NOMO-1 treated with DMSO at 0.1 percent for 48 hours (cell line): ENCODE measurements around the gene EIF4G1.
A peak's percentile ranks its signal among the peaks of the same experiment; 100 is the strongest.

ENCODE experiments used
- DNase-seq: peaks from one replicate; lab custom pipeline; 2025; ENCODE audit not compliant: unreplicated experiment; lab: John Stamatoyannopoulos, UW

The EIF4G1 gene

DNA sequence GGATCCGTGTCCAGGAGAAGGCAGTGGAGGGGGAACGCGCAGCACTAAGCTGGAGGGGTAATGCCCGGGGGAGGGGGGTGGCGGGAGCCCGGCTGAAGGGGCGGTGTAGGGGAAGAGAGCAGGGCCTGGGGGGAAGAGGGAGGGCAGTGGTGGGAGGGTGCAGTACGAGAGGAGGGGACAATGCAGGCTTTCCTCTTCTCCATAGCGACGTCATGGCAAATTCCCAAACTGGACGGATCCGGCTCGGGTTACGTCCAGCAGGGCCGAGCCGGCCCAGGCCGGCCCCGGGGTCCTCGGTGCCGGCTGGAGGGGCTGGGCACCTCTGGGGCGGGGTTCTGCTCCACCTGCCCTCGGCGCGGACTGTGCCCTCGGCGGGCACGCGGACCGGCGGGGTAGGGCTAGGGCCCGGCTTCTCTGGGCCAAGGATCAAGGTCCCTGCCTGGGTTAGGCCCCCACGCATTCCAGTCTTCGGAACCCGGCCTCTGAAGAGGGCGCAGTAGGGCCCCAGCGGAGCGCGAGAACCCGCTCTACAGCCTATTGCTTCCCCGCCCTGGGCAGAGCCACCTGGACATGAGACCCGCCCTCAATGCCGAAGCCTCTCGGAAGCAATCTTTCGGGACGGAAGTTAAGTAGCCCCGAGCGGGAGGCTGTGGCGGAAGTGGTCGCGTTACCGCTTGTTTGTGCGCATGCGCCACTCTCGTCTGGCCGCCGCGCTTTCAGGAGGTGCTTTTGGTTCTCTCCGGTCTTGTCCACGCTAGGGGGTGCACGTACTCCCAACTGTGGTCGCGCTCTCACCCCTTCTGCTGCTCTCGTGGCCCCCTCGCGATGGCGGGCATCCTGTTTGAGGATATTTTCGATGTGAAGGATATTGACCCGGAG is 48.5 kb downstream of the EIF4G1 start:
- peak; percentile 100 for DNase-seq

DNA sequence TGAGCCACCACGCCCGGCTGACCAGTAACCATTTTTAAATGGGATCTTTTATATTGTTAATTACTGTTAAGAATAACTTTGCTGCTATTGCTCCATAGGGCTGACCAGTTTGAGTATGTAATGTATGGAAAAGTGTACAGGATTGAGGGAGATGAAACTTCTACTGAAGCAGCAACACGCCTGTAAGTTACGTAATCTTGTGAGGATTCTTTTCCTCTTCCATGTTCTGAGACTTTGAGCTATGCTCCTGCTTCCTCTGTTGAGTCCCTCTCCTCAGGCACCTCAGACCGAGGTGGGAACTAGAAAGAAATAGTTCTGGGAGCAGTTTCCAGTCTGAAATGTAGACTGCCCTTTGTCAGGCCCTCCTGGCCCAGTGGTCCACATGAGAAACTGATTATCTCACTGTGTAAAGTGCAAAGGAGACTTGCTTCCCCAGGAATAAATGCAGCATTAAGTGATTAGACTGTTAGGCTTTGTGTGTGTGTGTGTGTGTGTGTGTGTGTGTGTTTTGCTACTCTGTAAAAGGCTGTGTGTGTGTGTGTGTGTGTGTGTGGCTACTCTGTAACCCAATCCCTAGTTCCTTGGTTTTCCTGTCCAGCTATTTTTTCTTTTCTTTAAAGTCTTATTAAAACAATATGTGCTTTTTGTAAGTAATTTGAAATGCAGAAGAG is 52.3 kb downstream of the EIF4G1 start:
- DNase-seq = no peak

DNA sequence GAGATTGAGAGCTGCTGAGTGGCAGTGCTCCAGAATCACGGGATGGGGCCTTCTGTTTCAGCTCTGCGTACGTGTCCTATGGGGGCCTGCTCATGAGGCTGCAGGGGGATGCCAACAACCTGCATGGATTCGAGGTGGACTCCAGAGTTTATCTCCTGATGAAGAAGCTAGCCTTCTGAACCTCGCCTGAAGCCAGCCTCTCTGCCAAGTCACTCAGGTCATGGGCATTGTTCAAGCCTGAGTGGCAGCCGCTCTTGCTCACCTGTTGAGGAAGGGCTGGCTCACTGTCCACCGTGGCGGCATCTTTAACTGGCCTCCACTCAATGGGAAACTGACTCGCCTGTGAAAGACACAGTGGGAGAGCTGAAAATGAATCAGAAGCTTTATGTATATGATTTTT is 53.7 kb downstream of the EIF4G1 start:
- DNase-seq = no peak

DNA sequence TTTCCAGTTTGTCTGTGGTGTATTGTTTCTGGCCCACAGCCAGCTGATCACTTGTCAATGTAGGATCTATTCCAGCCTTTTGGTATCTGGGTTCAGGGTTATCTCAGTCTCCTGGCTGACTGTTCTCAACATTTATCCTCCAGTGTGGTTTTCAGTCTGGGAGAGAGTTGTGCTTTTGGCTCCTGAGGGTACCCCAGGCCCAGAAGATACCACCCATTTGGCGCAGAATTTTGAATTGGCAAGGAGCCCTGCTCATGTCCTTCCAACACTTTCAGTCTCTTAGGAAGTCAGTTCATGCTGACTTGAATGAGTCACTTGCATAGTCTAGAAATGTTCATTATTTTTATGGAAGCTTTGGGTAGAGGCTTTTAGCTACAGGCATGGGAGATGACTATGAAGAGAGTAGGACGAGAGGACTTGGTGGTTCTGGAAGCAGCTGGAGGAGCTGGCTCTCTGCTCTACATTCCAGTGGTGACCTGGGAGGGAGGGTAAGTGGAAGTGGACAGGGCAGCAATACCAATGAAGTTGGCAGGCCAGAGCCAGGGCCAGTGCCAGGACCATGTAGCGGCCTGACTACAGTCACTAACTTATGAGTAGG is 54.3 kb downstream of the EIF4G1 start:
- no peak for DNase-seq

DNA sequence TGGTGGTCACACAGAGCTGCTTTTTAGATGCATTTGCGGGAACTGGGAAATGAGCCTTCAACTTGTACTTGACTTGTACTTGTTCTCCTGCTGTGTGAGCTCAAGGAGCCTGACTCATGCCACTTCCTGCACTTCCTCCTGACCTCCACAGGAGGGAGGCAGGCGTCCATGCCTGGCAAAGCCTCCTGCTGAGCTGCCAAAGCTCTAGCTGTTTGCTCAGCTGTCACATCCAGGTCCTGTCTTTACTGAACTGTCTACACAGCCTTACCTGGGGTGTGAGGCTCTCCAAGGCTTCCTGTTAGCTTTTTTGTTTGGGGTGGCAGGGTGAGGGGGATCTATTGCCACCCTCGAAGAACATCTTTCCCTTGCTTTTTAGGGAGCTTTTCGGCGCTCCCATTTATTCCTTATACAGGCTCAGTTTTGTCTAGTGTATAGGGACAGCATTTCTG is 57.2 kb downstream of the EIF4G1 start:
- peak; percentile 89 for DNase-seq

DNA sequence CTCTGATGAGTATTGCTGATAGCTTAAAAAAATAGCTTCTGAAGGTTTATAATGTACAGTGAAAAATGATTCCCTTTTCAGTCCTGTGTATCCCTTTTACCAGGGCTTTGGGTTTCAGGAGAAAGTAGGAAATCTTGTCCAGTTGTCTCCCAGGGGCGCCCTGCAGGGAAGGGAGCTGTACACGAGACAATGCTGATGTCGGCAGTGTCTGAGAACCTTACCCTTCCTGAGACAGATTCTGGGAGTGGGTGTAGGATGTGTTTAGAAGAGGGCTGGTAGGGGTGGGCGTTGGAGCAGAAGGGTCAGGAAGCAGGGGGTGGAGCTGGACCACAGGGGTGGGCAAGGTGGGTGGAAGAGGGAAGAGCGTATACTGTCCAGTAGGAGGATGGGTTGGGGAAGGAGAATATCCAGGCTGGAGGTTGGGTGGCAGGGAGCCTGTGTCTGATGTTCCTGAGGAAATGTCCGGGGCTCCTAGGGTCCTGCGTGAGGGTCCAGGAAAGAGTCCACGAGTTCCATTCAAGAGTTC is 58.0 kb downstream of the EIF4G1 start:
- no peak for DNase-seq

DNA sequence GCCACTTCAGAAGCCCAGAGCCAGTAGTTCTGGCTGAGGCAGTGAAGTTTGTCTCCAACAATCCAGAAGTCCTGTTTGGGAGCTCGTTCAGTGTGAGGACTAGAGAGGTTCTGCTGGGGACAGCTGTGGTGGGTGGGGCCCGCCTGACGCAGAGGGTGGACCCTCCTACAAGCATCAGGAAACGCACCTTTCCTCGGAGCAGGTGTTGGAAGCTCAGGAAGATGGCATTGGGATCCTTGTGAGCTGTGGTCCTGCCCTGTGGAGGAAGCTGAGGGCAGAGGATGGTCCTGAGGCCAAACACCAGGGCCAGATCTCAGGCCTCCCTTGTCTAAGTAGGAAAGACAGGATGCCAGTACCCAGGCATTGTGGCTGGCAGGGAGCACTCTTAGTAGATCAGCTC is 58.5 kb downstream of the EIF4G1 start:
- no peak for DNase-seq

DNA sequence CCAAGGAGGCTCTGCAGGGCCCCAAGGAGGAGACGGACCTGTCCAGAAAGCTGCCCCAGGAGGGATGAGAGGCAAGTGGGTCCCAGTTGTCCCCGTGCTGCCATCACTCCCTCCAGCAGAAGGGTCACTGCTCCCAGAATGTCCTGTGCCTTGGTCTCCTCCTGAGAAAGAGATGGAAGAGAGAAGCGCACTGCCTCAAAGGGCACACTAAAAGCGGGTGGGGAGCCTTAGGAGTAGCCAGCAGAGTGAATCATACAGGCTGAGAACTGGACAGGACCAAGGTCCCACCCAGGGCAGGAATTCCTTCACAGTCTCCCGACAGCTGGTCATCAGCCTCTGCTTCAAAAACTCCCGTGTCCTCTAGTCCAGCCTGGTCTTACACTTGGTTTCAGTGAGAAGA is 59.0 kb downstream of the EIF4G1 start:
- no peak for DNase-seq

DNA sequence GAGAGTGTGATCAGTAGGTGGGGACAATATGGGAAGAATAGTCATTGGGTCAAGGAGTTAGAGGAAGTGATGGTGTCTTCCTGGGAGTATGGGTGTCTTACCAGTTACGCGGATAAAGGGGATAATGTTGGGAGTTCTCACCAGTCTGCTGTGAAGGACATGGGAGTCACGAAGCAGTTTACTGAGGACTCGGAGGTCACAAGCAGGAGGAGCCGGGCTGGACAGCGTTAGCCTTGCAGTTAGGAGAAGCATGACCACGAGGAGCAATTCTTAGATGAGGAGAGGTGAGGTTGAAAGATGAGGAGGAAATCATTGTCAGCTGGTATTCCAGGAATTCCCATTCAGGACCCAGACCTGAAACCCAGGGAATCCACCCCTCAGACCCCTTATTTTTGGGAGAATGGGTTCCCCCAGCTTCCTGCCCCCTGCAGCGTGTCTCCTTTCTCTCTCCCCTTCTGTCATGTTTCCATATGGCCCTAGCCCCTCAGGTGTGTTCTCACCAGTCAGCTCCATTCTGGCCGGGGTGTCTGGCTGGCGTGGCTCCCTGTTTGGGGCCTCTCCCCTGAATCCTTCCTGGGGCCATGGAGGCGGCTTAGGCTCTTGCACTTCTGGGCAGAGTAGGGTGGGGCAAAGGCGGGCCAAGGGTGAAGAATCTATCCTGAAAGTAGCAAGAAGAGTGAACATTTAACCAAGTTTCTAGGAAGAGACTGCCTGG is 61.5 kb downstream of the EIF4G1 start:
- DNase-seq = no peak

DNA sequence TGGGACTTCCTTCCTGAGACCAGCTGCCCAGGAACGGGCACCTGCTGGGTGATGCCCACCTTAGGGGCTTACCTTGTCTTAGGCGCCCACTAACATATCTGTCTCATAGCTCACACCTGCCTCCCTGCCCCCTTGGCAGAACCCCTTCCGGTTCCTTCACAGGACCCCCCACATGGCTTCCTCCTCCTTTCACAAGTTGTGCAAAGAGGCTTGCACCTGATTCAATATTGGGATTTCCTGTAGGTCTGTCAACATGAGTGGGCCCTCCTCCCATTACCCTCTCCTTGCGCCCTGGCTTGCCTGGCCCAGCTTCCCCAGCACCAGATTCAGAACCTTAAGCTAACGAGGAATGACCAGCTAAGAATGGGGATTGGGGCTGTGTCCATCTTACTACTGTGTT is 63.0 kb downstream of the EIF4G1 start:
- no peak for DNase-seq

DNA sequence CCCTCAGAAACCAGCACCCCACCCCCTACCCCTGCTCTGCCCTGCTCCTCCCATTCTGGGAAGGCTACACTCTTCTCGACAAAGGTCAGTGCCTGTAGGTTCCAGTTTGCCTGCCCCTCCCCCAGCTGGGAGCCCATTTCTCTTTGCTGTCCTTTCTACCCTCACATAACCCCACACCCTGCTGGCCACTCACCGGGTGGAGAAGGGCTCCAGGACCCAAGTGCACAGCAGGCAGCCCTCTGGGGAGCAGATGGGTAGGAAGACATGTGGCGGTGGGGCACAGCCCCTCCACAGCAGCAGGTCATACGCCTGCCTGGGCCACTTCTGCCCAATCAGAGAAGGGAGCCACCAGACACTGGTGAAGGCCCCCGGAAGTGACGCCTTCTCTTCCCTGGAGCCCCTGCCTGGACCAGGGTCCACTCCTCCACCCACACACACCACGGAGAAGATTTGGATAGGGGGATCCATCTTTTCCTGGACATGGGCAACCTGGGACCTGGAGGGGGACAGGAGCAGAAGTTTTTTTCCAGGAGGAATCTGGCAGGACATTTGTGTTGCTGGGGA is 63.6 kb downstream of the EIF4G1 start, which contains the start of gene THPO:
TSS of gene THPO (minus strand) at position 326 of the 564 bp plus-strand sequence. CDS start 1,948 bp downstream, outside the sequence.
- no peak for DNase-seq

DNA sequence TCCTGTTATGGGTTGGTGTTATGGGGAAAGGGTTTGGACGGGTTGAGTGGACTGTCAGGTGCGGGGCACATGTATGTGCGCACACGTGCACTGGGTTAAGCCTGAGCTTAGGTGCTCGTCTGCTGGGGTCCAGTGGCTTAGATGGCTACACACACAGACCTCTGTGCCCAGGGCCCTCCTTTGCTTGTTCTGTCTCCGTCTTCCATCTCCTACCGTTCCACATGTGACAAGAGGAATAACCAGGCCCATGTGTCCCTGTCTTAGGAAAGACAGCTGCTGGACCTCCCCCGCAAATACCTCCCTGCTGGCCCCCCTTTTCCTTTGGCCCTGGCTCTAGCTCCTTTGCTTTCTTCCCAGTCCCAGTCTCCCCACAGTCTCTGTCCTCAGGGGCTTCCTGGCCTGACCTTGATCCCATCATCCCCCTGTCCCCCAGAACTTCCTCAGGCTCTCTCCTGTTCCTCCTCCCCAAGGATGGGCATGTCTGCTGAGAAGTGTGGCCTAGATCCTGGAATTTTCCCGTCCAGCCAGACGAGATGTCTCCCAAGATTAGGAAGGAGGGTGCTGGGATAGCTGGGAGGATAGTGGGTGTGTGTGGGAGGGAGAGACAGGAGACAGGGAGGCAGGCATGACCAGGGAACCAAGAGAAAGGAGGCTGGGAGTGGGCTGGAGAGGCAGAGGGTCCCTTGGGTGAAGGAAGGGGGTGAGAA is 64.4 kb downstream of the EIF4G1 start:
- no peak for DNase-seq

DNA sequence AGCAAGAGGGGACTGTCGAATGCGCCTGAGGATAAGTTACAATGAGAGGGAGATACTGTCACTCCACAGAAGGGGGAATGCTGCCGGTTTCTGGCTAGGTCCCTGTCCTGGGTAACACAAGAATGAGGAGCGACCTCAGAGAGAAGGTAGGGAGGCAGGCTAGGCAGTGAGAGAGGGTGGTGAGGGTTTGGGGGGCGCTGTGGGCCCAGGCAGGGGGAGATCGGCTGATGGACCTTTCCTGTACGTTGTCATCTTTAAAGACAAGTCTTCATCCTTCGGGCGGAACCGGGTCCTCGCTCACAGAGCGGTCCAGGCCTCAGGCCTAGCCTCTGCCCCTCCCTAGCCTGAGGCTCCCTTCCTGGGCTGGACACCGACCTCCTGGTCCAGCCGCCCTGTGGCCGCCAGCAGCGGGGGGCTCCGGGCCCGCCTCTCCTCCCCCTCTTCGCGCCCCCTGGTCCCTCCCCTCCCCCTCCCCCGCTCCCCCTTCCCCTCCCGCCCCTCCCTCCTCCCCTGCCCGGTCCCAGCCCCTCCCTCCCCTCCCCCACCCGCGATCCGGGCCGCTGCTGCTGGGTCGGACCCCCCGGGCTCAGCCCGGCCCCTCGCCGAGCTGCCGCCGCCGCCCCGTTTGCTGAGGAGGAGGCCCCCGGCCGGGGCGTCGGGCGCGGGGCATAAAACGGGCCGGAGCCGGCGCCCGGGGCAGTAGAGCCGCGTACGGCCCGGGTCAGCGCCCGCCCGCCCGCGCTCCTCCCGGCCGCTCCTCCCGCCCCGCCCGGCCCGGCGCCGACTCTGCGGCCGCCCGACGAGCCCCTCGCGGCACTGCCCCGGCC is 65.2 kb downstream of the EIF4G1 start, which contains the start of gene CHRD:
TSS of gene CHRD (plus strand) at position 697 of the 827 bp plus-strand sequence. CDS start 265 bp downstream, outside the sequence.
- DNase-seq = no peak

DNA sequence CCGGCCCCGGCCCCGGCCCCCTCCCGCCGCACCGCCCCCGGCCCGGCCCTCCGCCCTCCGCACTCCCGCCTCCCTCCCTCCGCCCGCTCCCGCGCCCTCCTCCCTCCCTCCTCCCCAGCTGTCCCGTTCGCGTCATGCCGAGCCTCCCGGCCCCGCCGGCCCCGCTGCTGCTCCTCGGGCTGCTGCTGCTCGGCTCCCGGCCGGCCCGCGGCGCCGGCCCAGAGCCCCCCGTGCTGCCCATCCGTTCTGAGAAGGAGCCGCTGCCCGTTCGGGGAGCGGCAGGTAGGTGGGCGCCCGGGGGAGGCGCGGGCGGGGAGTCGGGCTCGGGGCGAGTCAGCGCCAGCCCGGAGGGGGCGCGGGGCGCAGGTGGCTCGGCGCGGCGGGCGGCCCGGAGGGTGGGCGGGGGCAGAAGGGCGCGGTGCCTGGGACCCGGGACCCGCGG is 65.8 kb downstream of the EIF4G1 start:
- no peak for DNase-seq

DNA sequence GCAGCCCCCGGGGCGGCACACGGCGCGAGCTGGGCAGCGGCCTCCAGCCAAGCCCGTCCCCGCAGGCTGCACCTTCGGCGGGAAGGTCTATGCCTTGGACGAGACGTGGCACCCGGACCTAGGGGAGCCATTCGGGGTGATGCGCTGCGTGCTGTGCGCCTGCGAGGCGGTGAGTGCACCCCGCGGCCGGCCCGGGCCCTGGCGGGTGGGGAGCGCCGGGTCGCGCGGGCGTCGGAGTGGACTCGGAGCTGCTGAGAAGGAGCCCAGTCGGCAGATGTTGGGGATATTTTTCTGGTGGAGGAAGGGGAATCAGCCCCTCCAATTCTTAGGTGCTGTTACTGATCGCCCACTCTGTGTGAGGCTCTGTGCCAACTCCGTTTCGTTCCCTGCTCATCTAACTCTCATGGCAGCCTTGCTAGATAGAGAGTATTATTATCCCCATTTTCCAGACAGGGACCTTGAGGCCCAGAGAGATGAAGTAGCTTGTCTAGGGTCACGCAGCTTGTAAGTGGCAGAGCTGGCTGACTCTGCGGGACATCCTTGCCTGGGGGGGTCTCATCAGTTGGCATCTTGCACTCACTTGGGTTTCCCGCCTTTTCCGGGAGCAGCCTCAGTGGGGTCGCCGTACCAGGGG is 66.3 kb downstream of the EIF4G1 start:
- no peak for DNase-seq

DNA sequence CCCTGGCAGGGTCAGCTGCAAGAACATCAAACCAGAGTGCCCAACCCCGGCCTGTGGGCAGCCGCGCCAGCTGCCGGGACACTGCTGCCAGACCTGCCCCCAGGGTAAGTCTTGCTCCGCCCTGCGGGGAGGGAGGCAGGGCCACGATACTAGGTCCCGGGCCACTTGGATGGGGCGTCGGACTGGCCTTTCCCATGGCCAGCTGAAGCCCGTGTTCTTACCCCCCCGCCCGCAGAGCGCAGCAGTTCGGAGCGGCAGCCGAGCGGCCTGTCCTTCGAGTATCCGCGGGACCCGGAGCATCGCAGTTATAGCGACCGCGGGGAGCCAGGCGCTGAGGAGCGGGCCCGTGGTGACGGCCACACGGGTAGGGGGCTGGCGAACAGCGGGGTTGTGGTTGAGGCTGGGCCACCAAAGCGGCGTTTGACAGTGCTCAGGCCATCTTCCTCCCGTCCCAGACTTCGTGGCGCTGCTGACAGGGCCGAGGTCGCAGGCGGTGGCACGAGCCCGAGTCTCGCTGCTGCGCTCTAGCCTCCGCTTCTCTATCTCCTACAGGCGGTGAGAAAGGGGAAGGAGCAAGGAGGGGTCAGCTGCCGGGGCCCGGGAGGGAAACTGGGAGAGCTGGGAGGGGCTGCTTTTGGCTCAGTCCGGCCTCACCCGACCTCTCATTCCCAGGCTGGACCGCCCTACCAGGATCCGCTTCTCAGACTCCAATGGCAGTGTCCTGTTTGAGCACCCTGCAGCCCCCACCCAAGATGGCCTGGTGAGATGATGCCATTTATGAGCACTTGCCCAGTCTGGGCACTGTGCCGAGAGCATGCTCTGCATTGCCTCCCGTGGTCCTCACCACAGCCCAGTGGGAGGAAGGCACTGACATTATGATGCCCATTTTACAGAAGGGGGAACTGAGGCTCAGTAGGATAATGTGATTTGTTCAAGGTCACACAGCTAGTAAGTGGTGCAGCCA is 67.1 kb downstream of the EIF4G1 start:
- peak; percentile 50 for DNase-seq

DNA sequence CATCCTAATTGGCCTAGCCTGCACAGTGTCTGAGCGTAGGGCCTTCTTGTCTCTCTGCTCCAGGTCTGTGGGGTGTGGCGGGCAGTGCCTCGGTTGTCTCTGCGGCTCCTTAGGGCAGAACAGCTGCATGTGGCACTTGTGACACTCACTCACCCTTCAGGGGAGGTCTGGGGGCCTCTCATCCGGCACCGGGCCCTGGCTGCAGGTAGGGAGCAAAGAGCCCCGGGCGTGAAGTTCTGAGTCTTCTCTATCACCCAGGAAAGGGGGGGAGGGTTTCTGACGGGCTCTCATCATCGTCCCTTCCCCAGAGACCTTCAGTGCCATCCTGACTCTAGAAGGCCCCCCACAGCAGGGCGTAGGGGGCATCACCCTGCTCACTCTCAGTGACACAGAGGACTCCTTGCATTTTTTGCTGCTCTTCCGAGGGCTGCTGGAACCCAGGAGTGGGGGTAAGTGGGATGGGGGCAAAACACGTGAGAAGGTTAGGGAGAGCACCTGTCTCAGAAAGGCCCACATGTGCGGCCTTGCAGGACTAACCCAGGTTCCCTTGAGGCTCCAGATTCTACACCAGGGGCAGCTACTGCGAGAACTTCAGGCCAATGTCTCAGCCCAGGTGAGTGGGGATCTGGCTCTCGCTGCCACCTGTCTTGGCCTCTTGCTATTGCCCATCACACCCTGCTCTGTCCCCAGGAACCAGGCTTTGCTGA is 68.1 kb downstream of the EIF4G1 start:
- DNase-seq = no peak
